Thyroid gland (tissue), 4 donors: Measurements from ENCODE around the gene AMZ1.

ENCODE experiments used
- POLR2A ChIP-seq, 2 donors: fragments of 450-650 bp; IDR thresholded peaks; one replicate each; pipeline ENCODE4 v1.6.1; 2017; ENCODE audit warnings: antibody characterized with exemption in 2 of 2, mild to moderate bottlenecking in 2 of 2, moderate library complexity in 1 of 2
- TF ChIP-seq, protein P1 (sequence below), 6 experiments: fragments of 200-600 bp in 3 of 6; fragments of 450-650 bp in 3 of 6; sonication (generic) in 3 of 6; IDR thresholded peaks; one replicate each; pipeline ENCODE4 v1.5.1; 2016 to 2019; ENCODE audit warnings: antibody characterized with exemption in 6 of 6, mild to moderate bottlenecking in 2 of 6, inconsistent platforms in 1 of 6, moderate library complexity in 1 of 6

DNA sequence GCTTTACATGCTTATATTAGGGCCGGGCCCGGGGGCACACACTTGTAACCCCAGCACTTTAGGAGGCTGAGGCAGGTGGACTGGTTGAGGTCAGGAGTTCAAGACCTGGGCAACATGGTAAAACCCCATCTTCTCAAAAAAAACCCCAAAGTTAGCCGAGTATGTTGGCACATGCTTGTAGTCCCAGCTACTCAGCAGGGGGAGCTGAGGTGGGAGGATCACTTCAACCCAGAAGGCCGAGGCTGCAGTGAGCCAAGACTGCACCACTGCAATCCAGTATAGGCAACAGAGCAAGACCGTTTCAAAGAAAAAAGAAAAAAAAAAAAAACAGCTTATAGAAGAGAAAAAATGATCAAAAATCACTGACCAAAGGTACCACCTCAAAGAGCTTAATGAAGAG, 63.1 kb downstream of the AMZ1 start:
- TF ChIP-seq, protein P1, sequence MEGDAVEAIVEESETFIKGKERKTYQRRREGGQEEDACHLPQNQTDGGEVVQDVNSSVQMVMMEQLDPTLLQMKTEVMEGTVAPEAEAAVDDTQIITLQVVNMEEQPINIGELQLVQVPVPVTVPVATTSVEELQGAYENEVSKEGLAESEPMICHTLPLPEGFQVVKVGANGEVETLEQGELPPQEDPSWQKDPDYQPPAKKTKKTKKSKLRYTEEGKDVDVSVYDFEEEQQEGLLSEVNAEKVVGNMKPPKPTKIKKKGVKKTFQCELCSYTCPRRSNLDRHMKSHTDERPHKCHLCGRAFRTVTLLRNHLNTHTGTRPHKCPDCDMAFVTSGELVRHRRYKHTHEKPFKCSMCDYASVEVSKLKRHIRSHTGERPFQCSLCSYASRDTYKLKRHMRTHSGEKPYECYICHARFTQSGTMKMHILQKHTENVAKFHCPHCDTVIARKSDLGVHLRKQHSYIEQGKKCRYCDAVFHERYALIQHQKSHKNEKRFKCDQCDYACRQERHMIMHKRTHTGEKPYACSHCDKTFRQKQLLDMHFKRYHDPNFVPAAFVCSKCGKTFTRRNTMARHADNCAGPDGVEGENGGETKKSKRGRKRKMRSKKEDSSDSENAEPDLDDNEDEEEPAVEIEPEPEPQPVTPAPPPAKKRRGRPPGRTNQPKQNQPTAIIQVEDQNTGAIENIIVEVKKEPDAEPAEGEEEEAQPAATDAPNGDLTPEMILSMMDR (IDR thresholded peaks at IDR 0.05), result no peak
- no peak for TF ChIP-seq POLR2A (IDR thresholded peaks at IDR 0.05)
